HG03064 (cell line): Measurements from ENCODE around the gene DSP.

Source experiments
- ATAC-seq: cut with Tn5 transposase; IDR thresholded peaks from one replicate; pipeline ENCODE4 v1.9.1; 2021; ENCODE audit warnings: low read depth; ENCODE audit not compliant: unreplicated experiment

Gene DSP, protein sequence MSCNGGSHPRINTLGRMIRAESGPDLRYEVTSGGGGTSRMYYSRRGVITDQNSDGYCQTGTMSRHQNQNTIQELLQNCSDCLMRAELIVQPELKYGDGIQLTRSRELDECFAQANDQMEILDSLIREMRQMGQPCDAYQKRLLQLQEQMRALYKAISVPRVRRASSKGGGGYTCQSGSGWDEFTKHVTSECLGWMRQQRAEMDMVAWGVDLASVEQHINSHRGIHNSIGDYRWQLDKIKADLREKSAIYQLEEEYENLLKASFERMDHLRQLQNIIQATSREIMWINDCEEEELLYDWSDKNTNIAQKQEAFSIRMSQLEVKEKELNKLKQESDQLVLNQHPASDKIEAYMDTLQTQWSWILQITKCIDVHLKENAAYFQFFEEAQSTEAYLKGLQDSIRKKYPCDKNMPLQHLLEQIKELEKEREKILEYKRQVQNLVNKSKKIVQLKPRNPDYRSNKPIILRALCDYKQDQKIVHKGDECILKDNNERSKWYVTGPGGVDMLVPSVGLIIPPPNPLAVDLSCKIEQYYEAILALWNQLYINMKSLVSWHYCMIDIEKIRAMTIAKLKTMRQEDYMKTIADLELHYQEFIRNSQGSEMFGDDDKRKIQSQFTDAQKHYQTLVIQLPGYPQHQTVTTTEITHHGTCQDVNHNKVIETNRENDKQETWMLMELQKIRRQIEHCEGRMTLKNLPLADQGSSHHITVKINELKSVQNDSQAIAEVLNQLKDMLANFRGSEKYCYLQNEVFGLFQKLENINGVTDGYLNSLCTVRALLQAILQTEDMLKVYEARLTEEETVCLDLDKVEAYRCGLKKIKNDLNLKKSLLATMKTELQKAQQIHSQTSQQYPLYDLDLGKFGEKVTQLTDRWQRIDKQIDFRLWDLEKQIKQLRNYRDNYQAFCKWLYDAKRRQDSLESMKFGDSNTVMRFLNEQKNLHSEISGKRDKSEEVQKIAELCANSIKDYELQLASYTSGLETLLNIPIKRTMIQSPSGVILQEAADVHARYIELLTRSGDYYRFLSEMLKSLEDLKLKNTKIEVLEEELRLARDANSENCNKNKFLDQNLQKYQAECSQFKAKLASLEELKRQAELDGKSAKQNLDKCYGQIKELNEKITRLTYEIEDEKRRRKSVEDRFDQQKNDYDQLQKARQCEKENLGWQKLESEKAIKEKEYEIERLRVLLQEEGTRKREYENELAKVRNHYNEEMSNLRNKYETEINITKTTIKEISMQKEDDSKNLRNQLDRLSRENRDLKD (N-terminal part only)

DNA sequence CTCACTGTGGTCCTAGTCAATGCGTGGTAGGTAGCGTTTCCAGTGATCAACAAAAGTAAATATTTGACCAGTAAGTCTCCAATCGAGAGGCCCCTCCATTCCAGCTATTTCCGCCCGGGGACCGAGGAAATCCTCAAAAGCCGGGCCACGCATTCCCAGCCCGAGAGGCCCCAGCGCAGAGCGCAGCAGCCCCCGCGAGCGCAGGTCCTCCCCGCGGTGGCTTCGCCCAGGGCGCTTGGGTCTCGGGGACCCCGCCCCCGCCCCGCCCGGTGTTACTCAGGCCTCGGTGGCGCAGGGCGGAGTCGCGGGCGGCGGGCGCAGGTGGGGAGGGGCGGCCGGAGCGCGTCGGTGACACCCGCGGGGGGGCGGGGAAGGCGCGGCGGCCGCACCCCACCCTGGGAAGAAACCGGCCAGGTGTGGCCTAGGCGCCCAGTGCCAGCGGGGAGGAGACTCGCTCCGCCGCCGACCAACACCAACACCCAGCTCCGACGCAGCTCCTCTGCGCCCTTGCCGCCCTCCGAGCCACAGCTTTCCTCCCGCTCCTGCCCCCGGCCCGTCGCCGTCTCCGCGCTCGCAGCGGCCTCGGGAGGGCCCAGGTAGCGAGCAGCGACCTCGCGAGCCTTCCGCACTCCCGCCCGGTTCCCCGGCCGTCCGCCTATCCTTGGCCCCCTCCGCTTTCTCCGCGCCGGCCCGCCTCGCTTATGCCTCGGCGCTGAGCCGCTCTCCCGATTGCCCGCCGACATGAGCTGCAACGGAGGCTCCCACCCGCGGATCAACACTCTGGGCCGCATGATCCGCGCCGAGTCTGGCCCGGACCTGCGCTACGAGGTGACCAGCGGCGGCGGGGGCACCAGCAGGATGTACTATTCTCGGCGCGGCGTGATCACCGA is at the start of gene DSP:
TSS of gene DSP (plus strand) at position 497 of the 890 bp plus-strand sequence. CDS start at position 742, 245 bp downstream.
- no peak for ATAC-seq

DNA sequence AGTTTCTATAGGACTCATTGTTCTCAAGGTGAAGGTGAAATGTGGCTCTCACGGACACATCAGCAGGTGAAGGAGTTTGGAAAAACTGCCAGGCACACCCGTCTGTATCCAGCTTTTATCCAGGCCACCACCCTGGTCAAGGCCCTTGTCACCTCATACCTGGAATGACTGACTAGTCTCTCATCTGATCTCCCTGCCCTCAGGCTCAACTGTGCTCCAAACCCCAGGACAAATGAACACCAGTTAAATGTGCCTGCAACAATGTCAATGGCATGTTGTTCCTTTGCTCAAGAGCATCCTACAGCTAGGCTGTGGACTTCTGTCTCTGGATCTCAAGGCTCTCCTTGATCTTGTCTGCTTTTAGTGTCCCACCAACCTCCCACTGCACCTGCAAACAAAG is 47.6 kb upstream of the DSP start:
- no peak for ATAC-seq

DNA sequence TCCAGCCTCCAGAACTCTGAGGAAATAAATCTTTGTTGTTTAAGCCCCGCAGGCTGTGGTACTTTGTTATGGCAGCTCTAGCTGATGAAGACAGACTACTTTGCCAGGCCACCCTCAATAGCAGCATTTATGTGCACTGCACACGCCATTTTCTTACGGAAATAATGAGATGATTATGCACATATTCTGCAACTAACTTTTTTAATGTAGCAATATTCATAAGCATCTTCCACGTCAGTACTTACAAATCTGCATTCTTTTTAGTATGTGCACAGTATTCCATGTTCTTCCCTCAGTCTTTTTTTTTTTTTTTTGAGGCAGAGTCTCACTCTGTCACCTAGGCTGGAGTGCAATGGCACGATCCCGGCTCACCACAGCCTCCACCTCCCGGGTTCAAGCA is 46.8 kb upstream of the DSP start:
- ATAC-seq = no peak

DNA sequence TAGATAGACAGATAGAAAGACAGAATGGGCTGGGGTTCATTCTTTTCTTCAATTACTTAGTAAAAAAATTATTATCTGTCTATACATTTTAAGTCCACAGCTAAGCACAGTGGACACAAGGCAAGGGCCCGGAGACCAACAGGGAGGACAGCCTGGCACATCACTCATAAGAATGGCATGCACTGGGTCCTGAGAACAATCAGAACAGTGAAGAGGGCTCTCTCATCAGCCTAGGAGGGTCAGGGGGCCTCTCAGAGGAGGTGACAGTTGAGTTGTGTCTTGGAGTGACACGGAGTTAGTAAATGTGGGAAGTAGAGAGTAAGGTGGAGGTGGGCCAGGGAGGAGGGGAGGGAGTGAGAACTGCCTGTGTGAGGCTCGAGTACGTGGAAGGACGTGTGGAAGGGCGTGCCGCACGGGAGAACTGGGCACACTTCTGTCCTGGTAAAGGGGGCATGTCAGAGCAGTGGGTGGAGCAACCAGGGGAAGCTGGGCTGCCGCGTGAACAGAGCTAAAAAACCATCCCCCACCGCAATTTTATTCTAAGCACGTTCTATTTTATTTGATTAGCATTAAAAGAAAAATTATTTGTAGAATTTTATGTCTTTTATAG is 45.1 kb upstream of the DSP start:
- ATAC-seq = no peak

DNA sequence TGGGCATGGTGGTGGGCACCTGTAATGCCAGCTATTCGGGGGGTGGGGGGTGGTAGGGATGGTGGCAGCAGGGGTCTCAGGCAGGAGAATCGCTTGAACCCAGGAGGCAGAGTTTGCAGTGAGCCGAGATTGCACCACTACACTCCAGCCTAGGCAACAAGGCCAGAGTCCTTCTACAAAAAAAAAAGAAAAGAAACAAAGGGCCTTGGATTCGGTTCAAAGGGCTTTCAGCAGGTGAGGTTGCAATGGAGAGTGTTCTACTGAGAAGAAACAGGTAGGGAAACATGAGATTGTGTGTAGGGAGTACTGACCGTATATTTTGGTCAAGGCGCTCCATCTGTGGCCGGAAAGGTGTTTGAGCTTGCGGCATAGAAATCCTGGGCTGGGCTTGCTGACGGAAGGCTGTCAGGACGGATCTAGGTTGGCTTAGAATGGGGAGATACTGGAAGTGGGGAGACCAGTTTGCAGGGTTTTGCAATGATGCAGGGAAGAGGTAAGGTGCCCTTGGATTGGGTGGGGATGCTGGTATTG is 40.7 kb upstream of the DSP start:
- ATAC-seq = no peak

DNA sequence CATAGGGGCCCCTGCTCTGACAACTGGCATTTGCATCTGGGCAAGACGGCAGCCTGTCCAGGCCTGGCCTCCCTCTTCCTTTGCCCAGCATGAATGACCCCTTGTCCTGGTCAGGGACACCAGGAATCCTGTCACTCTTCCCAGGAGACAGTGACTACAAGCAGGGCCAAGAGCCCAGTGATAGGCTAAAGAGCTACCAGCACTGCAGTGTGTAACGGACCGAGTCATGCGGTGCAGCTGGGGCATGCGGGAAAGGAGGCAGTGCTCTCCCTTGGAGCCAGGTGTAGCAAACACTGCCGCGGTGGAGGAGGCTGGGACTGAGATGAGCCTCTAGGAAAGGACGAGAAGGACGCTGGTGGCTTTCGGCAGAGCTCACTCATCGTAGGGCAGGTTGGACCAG is 38.7 kb upstream of the DSP start:
- ATAC-seq = no peak

DNA sequence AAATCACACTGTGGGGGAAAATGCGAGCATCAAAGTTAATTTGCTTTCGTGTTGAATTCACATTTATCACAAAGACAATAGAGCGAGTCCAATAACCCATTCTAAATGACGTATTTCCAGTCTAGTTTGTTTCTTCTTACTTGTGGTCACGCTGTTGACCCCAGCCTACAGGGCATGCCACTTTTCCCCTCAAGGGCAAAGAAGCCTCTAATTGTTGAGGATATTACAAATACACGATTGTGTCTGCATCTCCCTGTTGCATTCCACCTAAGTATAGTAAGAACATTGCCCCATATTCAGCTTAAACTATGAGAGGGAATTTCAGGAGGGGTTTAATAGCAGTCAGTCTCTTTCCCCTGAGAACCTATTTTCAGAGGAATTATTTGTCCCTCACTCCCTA is 37.4 kb upstream of the DSP start:
- no peak for ATAC-seq

DNA sequence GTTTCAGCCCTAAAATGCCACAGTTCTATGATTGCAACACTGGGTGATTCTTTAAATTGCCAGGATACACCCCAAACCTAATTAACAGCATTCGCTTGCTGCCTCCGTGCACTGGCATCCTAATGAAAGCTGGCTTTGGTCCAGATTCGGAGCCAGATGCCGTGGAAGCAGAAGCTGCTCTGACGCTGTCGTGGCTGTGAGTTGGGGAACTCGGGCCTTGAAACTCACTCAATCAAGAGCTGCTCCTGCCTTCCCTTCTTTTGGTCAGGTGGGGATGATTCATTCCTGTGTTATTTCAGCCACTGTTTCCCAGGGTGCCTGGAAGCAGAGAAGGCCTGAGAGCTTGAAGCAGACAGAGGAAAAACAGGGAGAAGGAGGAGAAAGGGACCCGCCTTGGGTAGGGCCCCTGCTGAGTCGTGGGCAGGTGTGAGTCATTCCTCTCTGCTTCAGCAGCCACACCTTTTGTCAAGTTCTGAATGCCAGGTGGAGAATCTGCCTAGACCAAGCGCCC is 36.2 kb upstream of the DSP start:
- no peak for ATAC-seq

DNA sequence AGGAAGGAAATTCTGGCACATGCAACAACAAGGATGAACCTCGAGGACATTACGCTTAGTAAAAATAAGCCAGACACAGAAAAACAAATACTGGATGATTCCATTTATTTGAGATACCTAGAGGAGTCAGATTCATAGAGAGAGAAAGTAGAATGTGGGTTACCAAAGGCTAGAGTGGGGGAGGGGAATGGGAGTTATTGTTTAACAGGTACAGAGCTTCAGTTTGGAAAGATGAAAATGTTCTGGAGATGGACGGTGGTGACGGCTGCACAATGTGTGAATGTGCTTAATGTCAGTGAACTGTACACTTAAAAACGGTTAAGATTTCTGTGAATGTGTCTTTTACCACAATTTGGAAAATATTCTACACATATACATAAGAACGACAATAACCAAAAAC is 33.9 kb upstream of the DSP start:
- ATAC-seq = no peak

DNA sequence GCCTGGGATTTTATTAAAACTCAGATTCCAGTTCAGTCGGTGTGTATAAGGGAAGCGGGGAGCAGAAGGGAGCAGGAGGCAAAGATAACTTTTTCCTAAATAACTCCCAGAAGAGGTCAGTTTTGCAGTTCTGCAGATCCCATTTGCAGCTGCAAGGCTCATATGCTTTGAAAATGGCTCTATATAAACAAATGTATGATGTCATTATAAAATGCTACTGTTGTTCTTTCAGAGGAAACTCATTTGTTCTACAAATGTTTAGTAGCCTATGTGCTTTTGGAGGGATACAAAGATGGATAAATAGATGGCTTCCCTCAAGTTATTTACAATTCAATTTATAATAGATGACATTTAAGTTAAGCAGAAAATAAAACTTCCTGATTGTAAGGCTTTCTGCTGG is 29.2 kb upstream of the DSP start:
- no peak for ATAC-seq

DNA sequence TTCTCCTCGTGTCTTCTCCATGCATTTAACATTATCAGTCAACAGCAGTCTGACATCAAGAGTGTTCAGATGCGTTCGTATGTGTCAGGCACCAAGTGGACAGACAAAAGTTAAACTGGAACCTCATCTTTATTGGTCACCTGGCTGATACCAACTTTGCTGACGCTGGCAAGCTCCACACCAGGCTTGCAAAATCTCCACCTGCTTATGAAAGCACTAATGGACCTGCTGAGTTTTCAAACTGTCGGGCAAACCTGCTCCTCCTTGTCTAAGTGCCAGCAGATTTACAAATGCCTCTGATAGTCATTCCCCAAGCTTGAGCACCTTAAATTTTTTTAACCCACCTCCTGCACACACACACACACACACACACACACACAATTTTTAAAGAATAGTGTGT is 27.9 kb upstream of the DSP start:
- no peak for ATAC-seq

DNA sequence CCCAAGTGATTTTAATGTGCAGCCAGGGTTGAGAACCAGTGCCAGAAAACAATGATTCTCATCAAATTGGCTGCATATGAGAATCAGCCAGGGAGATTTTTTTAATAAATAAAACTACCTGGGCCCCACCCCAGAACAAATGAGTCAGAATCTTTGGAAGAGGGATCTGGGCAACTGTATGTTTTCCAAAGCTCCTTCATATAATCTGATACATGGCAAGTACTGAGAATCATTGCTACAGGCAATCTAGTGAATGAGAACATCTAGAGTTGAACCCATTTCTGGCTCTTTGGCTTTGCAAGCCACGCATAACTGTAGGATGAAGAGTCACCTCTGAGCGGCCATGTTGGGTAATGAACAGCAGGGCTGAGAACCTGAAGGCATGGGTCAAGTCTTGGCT is 26.1 kb upstream of the DSP start:
- ATAC-seq = no peak

DNA sequence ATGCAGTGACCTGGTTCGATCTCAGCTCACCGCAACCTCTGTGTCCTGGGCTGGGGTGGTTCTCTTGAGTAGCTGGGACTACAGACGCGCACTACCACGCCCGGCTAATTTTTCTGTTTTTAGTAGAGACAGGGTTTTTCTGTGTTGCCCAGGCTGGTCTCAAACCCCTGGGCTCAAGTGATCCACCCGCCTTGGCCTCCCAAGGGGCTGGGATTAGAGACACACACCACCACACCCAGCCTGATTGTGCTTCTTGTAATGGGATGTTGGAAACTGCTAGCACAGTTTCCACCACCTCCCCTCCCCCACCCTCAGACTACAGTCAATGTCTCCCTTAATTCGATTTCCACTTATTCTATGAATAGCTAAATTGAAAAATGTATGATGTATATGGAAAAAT is 22.6 kb upstream of the DSP start:
- no peak for ATAC-seq

DNA sequence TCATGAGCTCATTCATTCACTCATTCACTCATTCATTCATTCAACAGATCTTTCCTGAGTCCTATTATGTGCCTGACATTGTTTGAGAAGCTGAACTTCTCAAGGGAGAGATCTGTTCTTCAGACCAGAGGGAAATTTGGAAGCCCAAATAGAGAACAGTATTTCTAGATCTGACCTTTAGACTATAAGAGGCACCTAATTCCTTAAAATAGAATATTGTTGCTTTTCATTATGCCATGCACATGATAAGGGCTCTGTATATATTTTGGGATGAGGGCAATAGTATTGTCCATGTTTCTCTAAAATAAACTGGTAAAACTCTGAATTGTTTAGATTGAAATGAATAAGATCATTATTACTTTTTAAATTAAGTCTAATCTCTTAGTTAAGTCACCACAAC is 18.6 kb upstream of the DSP start:
- no peak for ATAC-seq

DNA sequence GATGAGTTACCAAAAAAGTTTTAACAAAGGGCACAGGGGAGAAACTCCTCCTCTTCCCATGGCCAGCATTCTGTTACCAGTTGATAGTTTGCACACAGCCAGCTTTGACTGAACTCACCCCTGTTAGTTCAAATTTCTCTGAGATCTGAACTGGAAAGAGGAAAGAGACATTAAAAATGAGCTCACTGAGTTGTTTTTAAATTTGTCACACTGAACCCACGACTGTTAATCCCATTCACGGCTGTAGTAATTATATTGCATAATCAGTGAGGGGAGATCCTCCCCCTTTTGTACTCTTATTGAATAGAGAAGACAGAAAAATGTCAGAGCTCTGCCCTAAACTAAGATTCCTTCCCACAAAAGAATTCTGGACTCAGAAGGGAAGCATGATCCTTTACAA is 17.5 kb upstream of the DSP start:
- ATAC-seq = no peak

DNA sequence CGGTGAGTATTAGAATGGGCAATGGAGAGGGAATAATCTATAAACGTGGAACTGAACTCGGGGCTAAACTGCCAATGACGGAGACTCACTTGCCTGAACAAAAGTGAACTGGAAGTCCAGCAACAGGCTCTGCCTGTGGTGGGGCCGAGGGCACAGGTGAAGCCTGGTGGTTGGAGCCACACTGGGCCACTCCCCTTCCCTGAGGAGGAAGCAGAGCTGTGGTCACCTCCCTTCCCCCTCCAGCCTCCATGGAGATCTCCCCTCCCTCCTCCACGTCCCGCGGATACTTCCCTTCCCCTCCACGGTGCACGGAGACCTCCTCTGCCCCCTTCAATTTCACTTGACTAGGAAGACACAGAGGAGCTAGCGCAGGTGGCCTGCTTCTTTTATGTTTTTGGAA is 14.7 kb upstream of the DSP start:
- no peak for ATAC-seq

DNA sequence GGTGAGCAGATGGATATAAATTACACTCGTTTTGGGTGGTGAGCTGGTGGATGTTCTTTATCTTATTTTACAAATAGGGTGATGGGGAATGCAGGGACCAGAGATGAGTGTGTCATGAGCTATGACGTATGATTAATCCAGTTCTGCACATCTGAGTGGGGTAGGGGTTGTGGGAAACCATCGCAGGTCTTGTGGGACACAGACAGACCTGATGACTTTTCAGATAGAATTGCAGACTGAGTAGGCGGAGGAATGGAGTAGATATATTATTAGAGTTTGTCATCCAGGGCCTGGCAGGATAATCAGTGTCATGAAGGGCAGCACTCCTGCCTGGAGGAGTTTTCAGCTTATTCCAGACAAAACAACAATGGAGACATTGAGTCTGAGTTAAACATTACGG is 12.9 kb upstream of the DSP start:
- ATAC-seq = no peak

DNA sequence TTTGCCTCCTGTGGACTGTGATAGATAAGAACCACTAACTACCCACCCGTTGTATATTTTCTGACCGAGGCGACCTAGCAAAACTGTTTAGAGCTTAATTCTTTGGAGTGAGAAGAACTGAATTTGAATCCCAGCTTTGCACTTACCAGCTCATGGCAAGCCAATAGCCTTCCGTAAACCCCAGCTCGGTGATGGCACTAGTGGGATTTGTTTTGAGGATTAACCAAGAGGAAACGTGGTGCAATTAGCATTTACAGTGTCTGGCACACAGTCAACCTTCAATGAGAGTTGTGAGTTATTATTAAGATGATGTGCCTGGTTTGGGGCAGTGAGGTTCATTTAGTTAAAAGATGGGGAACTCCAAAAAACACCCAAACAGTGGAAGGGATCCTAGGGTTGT is 12.3 kb upstream of the DSP start:
- ATAC-seq = no peak

DNA sequence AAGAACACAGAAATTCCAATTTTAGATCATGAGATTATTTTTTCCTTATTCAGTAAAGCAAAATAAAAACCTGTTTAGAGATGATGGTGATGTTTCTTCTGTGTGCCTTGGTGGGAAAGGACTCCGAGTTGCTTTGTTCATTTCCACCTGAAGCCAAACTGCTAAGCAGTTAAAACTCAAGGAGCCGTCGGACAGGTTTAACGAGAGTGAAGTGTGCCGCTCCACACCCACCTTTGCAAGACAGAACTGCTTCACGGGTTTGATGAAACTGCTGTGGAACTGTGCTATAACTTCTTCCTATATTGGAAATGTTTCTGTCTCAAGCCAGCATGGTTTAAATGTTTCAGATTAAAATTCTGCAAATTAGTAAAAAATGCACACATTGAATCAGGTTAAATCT is 9.2 kb upstream of the DSP start:
- ATAC-seq = no peak
